H1 (cell line): ENCODE measurements around the gene CCDC33. TPM values are rescaled to one million over a fixed set of nuclear protein-coding genes. Genes with fewer than 3 reads are reported as not detected.

Source experiments
- CTCF ChIA-PET: fragments of 300-600 bp; sonication (Branson Sonifier 250); formaldehyde crosslinking; loops from one replicate; lab custom pipeline; 2021; ENCODE audit not compliant: partially characterized antibody; lab: Charles Lee
- POLR2A ChIA-PET: fragments of 300-600 bp; sonication (Branson Sonifier 250); formaldehyde crosslinking; loops from one replicate; lab custom pipeline; 2021; ENCODE audit warnings: inconsistent platforms; ENCODE audit not compliant: partially characterized antibody; lab: Charles Lee
- DNase-seq, 2 experiments: peaks; one replicate each; pipeline versions ENCODE4 v3.0.0 to v3.0.0-alpha.2; 2010 to 2022; ENCODE audit warnings: low spot score in 2 of 2, low read depth in 1 of 2, mixed read lengths in 1 of 2
- FAIRE-seq: peaks from 2 replicates; lab custom pipeline; 2011; peaks lifted over from hg19 to GRCh38; lab: Jason Lieb, UNC
- H2AFZ ChIP-seq: 2 replicates; pipeline ENCODE4 v1.8.1; 2012; ENCODE audit warnings: low read length, inconsistent platforms
- H2AK5ac ChIP-seq: 2 replicates; pipeline ENCODE4 v1.6.1; 2013; ENCODE audit warnings: low read depth, low read length
- H2BK120ac ChIP-seq: replicated peaks from 2 replicates; pipeline ENCODE3; 2013; ENCODE audit warnings: low read depth, low read length, inconsistent platforms
- H2BK12ac ChIP-seq: 2 replicates; pipeline ENCODE4 v1.6.1; 2013; ENCODE audit warnings: low read depth, low read length
- H2BK15ac ChIP-seq: 2 replicates; pipeline ENCODE4 v1.6.1; 2013; ENCODE audit warnings: low read length
- H2BK20ac ChIP-seq: 2 replicates; pipeline ENCODE4 v1.6.1; 2013; ENCODE audit warnings: low read length
- H2BK5ac ChIP-seq: 2 replicates; pipeline ENCODE4 v1.6.1; 2013; ENCODE audit warnings: low read depth, low read length
- H3K14ac ChIP-seq: 2 replicates; pipeline ENCODE4 v1.6.1; 2013; ENCODE audit warnings: inconsistent platforms; ENCODE audit not compliant: insufficient read length
- H3K18ac ChIP-seq: 2 replicates; pipeline ENCODE4 v1.6.1; 2013; ENCODE audit warnings: low read length; ENCODE audit errors: extremely low read depth
- H3K23ac ChIP-seq: 2 replicates; pipeline ENCODE4 v1.6.1; 2013; ENCODE audit warnings: inconsistent platforms; ENCODE audit not compliant: insufficient read length
- H3K23me2 ChIP-seq: 2 replicates; pipeline ENCODE4 v1.6.1; 2013; ENCODE audit warnings: low read depth, low read length
- H3K27ac ChIP-seq: 2 replicates; pipeline ENCODE4 v1.6.1; 2011; ENCODE audit warnings: low read depth, low read length, inconsistent platforms
- H3K27me3 ChIP-seq, 4 experiments: replicated peaks in 1 of 4; 1 replicate in 1 of 4; 2 replicates in 3 of 4; pipeline versions ENCODE4 v1.6.1 to v1.8.1; 2011 to 2013; ENCODE audit warnings: low read length in 3 of 4, mild to moderate bottlenecking in 3 of 4, inconsistent platforms in 2 of 4, mixed read lengths in 2 of 4, moderate library complexity in 1 of 4; ENCODE audit not compliant: control insufficient read depth in 3 of 4, insufficient read depth in 3 of 4; ENCODE audit errors: extremely low read depth in 1 of 4
- H3K36me3 ChIP-seq, 4 experiments: 2 replicates each; pipeline versions ENCODE4 v1.6.1 to v1.8.1; 2011 to 2013; ENCODE audit warnings: mild to moderate bottlenecking in 4 of 4, low read length in 3 of 4, moderate library complexity in 2 of 4, control low read depth in 1 of 4, inconsistent platforms in 1 of 4; ENCODE audit not compliant: insufficient read depth in 4 of 4, control insufficient read depth in 2 of 4
- H3K4ac ChIP-seq: replicated peaks from 2 replicates; pipeline ENCODE3; 2013; ENCODE audit warnings: low read length, low read depth, mixed read lengths, inconsistent platforms; ENCODE audit not compliant: insufficient read length
- H3K4me1 ChIP-seq, 4 experiments: replicated peaks in 1 of 4; 1 replicate in 1 of 4; 2 replicates in 3 of 4; pipeline versions ENCODE4 v1.6.1 to v1.8.1; 2011 to 2013; ENCODE audit warnings: low read length in 3 of 4, inconsistent platforms in 2 of 4, mixed read lengths in 1 of 4; ENCODE audit not compliant: insufficient read depth in 4 of 4, control insufficient read depth in 3 of 4
- H3K4me2 ChIP-seq, 2 experiments: 2 replicates each; pipeline versions ENCODE4 v1.6.1 to v1.8.1; 2011 to 2013; ENCODE audit warnings: low read depth in 2 of 2, low read length in 2 of 2, control low read depth in 1 of 2, inconsistent platforms in 1 of 2, mild to moderate bottlenecking in 1 of 2; ENCODE audit not compliant: insufficient read depth in 1 of 2
- H3K4me3 ChIP-seq, 4 experiments: fragments of 200-600, 300-600 bp in 1 of 4; sonication (generic), shearing (Covaris generic), sonication (Bioruptor Twin) in 1 of 4; 2 replicates each; pipeline versions ENCODE4 v1.5.1 to v1.8.1; 2011 to 2016; ENCODE audit warnings: low read length in 4 of 4, low read depth in 3 of 4, control low read depth in 2 of 4, inconsistent platforms in 2 of 4, mild to moderate bottlenecking in 2 of 4, mixed read lengths in 1 of 4, moderate library complexity in 1 of 4; ENCODE audit not compliant: insufficient read depth in 2 of 4; ENCODE audit errors: extremely low read depth in 1 of 4
- H3K56ac ChIP-seq: replicated peaks from 2 replicates; pipeline ENCODE3; 2013; ENCODE audit warnings: low read depth, mild to moderate bottlenecking, mixed read lengths, low read length, inconsistent platforms; ENCODE audit not compliant: insufficient read length
- H3K79me1 ChIP-seq: 2 replicates; pipeline ENCODE4 v1.6.1; 2013; ENCODE audit warnings: low read depth, low read length, control low read depth
- H3K79me2 ChIP-seq, 2 experiments: 2 replicates each; pipeline versions ENCODE4 v1.6.1 to v1.8.1; 2012 to 2013; ENCODE audit warnings: low read length in 2 of 2, mild to moderate bottlenecking in 2 of 2, inconsistent platforms in 1 of 2; ENCODE audit not compliant: insufficient read depth in 2 of 2, control insufficient read depth in 1 of 2
- H3K9ac ChIP-seq, 4 experiments: replicated peaks in 1 of 4; 1 replicate in 1 of 4; 2 replicates in 3 of 4; pipeline versions ENCODE4 v1.6.1 to v1.8.1; 2011 to 2013; ENCODE audit warnings: low read depth in 3 of 4, low read length in 3 of 4, control low read depth in 2 of 4, mild to moderate bottlenecking in 2 of 4, moderate library complexity in 2 of 4, inconsistent platforms in 1 of 4; ENCODE audit errors: extremely low read depth in 1 of 4
- H3K9me3 ChIP-seq, 2 experiments: 2 replicates each; pipeline versions ENCODE4 v1.6.1 to v1.8.1; 2012 to 2013; ENCODE audit warnings: mild to moderate bottlenecking in 2 of 2, moderate library complexity in 2 of 2, control low read depth in 1 of 2, inconsistent platforms in 1 of 2, low read depth in 1 of 2, low read length in 1 of 2, mixed read lengths in 1 of 2; ENCODE audit not compliant: insufficient read depth in 2 of 2
- H4K20me1 ChIP-seq, 2 experiments: replicated peaks in 1 of 2; 2 replicates each; pipeline versions ENCODE3 to v1.8.1; 2011 to 2013; ENCODE audit warnings: inconsistent platforms in 2 of 2, low read length in 2 of 2, mild to moderate bottlenecking in 1 of 2; ENCODE audit not compliant: insufficient read depth in 2 of 2, control insufficient read depth in 1 of 2
- H4K5ac ChIP-seq: 2 replicates; pipeline ENCODE4 v1.6.1; 2013; ENCODE audit warnings: low read length, low read depth, mixed read lengths, inconsistent platforms; ENCODE audit not compliant: insufficient read length
- H4K8ac ChIP-seq: 2 replicates; pipeline ENCODE4 v1.8.0; 2013; ENCODE audit warnings: mild to moderate bottlenecking, moderate library complexity, low read length, inconsistent platforms; ENCODE audit not compliant: insufficient read depth; ENCODE audit errors: extremely low read depth
- H4K91ac ChIP-seq: replicated peaks from 2 replicates; pipeline ENCODE3; 2013; ENCODE audit warnings: low read length, mixed read lengths, inconsistent platforms; ENCODE audit not compliant: insufficient read length
- CEBPB ChIP-seq: IDR thresholded peaks from 2 replicates; pipeline ENCODE4 v1.6.1; 2012; ENCODE audit warnings: low read depth, low read length
- JUND ChIP-seq: IDR thresholded peaks from 2 replicates; pipeline ENCODE4 v1.6.1; 2011; ENCODE audit warnings: mild to moderate bottlenecking, improper control_type of control experiment, low read length
- RNF2 ChIP-seq: fragments of 200-900, 300-1000 bp; sonication (generic); IDR thresholded peaks from 2 replicates; pipeline ENCODE4 v1.7.1; 2016; ENCODE audit warnings: borderline replicate concordance, low read depth, mild to moderate bottlenecking, antibody characterized with exemption, low read length; ENCODE audit not compliant: poor library complexity, severe bottlenecking; ENCODE audit errors: missing control alignments
- SP1 ChIP-seq: IDR thresholded peaks from 2 replicates; pipeline ENCODE4 v1.6.1; 2011; ENCODE audit warnings: low read depth, low read length
- TAF1 ChIP-seq: IDR thresholded peaks from 2 replicates; pipeline ENCODE4 v1.6.1; 2011; ENCODE audit warnings: mild to moderate bottlenecking, low read depth, low read length
- WGBS, 2 experiments: shearing (Covaris generic) in 1 of 2; methylation state at CpG; one replicate each; pipeline versions ENCODE4 v1.1.6 to v1.1.7; 2013 to 2015; ENCODE audit warnings: low lambda C conversion rate in 2 of 2, mixed read lengths in 2 of 2, inconsistent platforms in 1 of 2, low coverage in 1 of 2, missing lambda C conversion rate in 1 of 2; ENCODE audit not compliant: insufficient replicate concordance in 2 of 2, insufficient coverage in 1 of 2, insufficient read length in 1 of 2; ENCODE audit errors: extremely low coverage in 1 of 2, missing lambda C conversion rate in 1 of 2; 5-methylcytosine and 5-hydroxymethylcytosine counted together
- polyA plus RNA-seq, 7 experiments: library from polyadenylated mRNA; depleted of rRNA in 3 of 7; stranded (reverse) in 5 of 7; unstranded in 2 of 7; fragments of >200 nt in 5 of 7; fragments of 200-250 nt in 2 of 7; gene quantifications; 1 replicate in 5 of 7; 2 replicates in 1 of 7; 4 replicates in 1 of 7; pipeline versions ENCODE4 v1.2.1 to v1.2.3, GENCODE V29; 2011 to 2013; ENCODE audit warnings: missing spikeins in 2 of 7, mixed read lengths in 2 of 7
- total RNA-seq: library from RNA; stranded (reverse); fragmentation: NEBNext Ultra II Directional; extraction: Animal tissue kit (Norgen Biotek cat#: 25700); gene quantifications from 2 replicates; pipeline ENCODE4 v1.2.1, GENCODE V29; 2021

CCDC33 gene
- total and polyA plus RNA-seq, 2 of the 8 experiments (the other 6 are each of a cell fraction or from before 2014, with no cell fraction given) = 2.0 to 2.7 TPM

GRCh38 chr15:74380361-74381189 is 144.4 kb downstream of the CCDC33 start:
- WGBS, 2 experiments = 84% methylated on average over 7 of the region's 12 CpGs; no CpG with 5 or more reads in 1 of the 2 experiments
- CTCF ChIA-PET = interaction anchor here (0.6 to 36.8 kb wide), 11 partner anchors 9 to 251 kb away, joined by 3 to 1311 read pairs (median 4); partner anchors contain the start of genes CYP11A1 and SEMA7A
- FAIRE-seq = no peak
- POLR2A ChIA-PET = interaction anchor here (1.4 kb wide), 1 partner anchor 150 kb away, joined by 6 read pairs; no protein-coding TSS in a partner anchor
- no peaks in the 10 kb centered on the region for H3K36me3 ChIP-seq
- no peak overlapping the region for H2BK5ac ChIP-seq
- H3K27me3 ChIP-seq = no peaks in the 10 kb centered on the region
- H2AK5ac ChIP-seq = no peak overlapping the region
- H4K91ac ChIP-seq = no peak overlapping the region
- no peak overlapping the region for H4K5ac ChIP-seq
- H2BK120ac ChIP-seq = no peak overlapping the region
- no peak overlapping the region for H3K4me3 ChIP-seq
- H3K56ac ChIP-seq = no peak overlapping the region
- H2AFZ ChIP-seq = no peak overlapping the region
- no peak overlapping the region for H3K4ac ChIP-seq
- H2BK12ac ChIP-seq = no peak overlapping the region
- no peak overlapping the region for H4K8ac ChIP-seq
- TF ChIP-seq RNF2 (no peak), CEBPB (no peak), JUND (no peak), SP1 (no peak), TAF1 (no peak)
- TF ChIP-seq, all 59 proteins: peak for 0
- H3K9me3 ChIP-seq = no peaks in the 10 kb centered on the region
- no peak overlapping the region for H3K27ac ChIP-seq
- H3K4me2 ChIP-seq = no peak overlapping the region
- H3K18ac ChIP-seq = no peak overlapping the region
- no peak overlapping the region for H2BK15ac ChIP-seq
- H3K23me2 ChIP-seq = no peaks in the 10 kb centered on the region
- H3K9ac ChIP-seq = no peak overlapping the region
- H3K79me2 ChIP-seq = no peaks in the 10 kb centered on the region
- H4K20me1 ChIP-seq = no peaks in the 10 kb centered on the region
- H3K4me1 ChIP-seq = peaks cover 0 to 7% (median 5%) of the 10 kb centered on the region in 4 experiments; a peak in 4 of 7 replicates
- H3K23ac ChIP-seq = no peak overlapping the region
- no peak overlapping the region for H2BK20ac ChIP-seq
- DNase-seq = no peak
- no peaks in the 10 kb centered on the region; the same call in 1 of the 2 replicates for H3K79me1 ChIP-seq
- no peak overlapping the region for H3K14ac ChIP-seq
